Measurements from ENCODE around the gene JUNB. TPM values are rescaled to one million over a fixed set of nuclear protein-coding genes. Genes with fewer than 3 reads are reported as not detected.

The JUNB gene
- total and polyA plus RNA-seq, 2 of the 13 experiments (the other 11 are each of a cell fraction or from before 2014, with no cell fraction given), result 7.7 to 8.2 TPM

DNA sequence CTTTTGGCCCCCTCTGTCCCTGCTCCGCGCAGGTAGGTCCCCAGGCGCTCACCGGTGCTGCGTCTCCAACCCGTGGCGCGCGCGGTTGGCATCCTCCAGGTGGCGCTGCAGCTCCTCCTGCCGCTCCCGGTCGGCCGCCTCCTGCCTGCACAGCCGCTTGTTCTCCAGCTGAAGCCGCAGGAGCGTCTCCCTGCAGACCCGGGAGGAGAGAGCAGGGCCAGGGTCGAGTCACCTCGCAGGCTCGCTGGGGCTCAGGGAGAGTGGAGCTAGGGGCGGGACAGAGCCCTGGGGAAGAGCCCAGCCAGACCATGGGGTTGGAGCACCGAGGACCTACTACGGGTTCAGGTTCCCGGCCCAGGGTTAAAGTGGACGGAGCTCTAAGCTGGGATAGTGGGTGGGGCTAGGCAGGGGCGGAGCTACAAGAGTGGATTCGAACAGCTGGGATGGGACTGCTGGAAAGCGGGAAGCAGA, 25.2 kb upstream of the JUNB start (continued):
- TF ChIP-seq, protein P1, sequence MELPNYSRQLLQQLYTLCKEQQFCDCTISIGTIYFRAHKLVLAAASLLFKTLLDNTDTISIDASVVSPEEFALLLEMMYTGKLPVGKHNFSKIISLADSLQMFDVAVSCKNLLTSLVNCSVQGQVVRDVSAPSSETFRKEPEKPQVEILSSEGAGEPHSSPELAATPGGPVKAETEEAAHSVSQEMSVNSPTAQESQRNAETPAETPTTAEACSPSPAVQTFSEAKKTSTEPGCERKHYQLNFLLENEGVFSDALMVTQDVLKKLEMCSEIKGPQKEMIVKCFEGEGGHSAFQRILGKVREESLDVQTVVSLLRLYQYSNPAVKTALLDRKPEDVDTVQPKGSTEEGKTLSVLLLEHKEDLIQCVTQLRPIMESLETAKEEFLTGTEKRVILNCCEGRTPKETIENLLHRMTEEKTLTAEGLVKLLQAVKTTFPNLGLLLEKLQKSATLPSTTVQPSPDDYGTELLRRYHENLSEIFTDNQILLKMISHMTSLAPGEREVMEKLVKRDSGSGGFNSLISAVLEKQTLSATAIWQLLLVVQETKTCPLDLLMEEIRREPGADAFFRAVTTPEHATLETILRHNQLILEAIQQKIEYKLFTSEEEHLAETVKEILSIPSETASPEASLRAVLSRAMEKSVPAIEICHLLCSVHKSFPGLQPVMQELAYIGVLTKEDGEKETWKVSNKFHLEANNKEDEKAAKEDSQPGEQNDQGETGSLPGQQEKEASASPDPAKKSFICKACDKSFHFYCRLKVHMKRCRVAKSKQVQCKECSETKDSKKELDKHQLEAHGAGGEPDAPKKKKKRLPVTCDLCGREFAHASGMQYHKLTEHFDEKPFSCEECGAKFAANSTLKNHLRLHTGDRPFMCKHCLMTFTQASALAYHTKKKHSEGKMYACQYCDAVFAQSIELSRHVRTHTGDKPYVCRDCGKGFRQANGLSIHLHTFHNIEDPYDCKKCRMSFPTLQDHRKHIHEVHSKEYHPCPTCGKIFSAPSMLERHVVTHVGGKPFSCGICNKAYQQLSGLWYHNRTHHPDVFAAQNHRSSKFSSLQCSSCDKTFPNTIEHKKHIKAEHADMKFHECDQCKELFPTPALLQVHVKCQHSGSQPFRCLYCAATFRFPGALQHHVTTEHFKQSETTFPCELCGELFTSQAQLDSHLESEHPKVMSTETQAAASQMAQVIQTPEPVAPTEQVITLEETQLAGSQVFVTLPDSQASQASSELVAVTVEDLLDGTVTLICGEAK (IDR thresholded peaks at IDR 0.05), result no peak
- TF ChIP-seq, protein P1 (CRISPR knock-in tag; IDR thresholded peaks at IDR 0.05), result 0 out of 2 replicates have a peak, but pooled peaks have one; percentile 49
- TF ChIP-seq RARG (CRISPR knock-in tag; IDR thresholded peaks at IDR 0.05; ENCODE audit: low read depth) (no peak), CBX1 (IDR thresholded peaks at IDR 0.05; ENCODE audit: low read depth) (no peak), ZNF317 (CRISPR knock-in tag; IDR thresholded peaks at IDR 0.05) (peak; percentile 49; the same call in 1 of the 2 replicates), NFE2 (CRISPR knock-in tag; IDR thresholded peaks at IDR 0.05) (no peak), ZNF484 (CRISPR knock-in tag; IDR thresholded peaks at IDR 0.05; ENCODE audit: borderline replicate concordance, low read depth) (no peak), ZNF879 (CRISPR knock-in tag; IDR thresholded peaks at IDR 0.05) (no peak), NFIB (CRISPR knock-in tag; IDR thresholded peaks at IDR 0.05; ENCODE audit: borderline replicate concordance) (no peak), ATM (IDR thresholded peaks at IDR 0.05; ENCODE audit: borderline replicate concordance) (no peak), SP5 (CRISPR knock-in tag; IDR thresholded peaks at IDR 0.05; ENCODE audit: borderline replicate concordance, low read depth) (no peak), ZNF766 (CRISPR knock-in tag; IDR thresholded peaks at IDR 0.05; ENCODE audit: borderline replicate concordance) (no peak), MIXL1 (CRISPR knock-in tag; IDR thresholded peaks at IDR 0.05) (0 out of 2 replicates have a peak, but pooled peaks have one; percentile 31)
- TF ChIP-seq, protein P2, sequence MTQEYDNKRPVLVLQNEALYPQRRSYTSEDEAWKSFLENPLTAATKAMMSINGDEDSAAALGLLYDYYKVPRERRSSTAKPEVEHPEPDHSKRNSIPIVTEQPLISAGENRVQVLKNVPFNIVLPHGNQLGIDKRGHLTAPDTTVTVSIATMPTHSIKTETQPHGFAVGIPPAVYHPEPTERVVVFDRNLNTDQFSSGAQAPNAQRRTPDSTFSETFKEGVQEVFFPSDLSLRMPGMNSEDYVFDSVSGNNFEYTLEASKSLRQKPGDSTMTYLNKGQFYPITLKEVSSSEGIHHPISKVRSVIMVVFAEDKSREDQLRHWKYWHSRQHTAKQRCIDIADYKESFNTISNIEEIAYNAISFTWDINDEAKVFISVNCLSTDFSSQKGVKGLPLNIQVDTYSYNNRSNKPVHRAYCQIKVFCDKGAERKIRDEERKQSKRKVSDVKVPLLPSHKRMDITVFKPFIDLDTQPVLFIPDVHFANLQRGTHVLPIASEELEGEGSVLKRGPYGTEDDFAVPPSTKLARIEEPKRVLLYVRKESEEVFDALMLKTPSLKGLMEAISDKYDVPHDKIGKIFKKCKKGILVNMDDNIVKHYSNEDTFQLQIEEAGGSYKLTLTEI (CRISPR knock-in tag; conservative IDR thresholded peaks at IDR 0.05), result no peak
- TF ChIP-seq, protein P3, sequence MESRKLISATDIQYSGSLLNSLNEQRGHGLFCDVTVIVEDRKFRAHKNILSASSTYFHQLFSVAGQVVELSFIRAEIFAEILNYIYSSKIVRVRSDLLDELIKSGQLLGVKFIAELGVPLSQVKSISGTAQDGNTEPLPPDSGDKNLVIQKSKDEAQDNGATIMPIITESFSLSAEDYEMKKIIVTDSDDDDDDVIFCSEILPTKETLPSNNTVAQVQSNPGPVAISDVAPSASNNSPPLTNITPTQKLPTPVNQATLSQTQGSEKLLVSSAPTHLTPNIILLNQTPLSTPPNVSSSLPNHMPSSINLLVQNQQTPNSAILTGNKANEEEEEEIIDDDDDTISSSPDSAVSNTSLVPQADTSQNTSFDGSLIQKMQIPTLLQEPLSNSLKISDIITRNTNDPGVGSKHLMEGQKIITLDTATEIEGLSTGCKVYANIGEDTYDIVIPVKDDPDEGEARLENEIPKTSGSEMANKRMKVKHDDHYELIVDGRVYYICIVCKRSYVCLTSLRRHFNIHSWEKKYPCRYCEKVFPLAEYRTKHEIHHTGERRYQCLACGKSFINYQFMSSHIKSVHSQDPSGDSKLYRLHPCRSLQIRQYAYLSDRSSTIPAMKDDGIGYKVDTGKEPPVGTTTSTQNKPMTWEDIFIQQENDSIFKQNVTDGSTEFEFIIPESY (CRISPR knock-in tag; IDR thresholded peaks at IDR 0.05), result 0 out of 2 replicates have a peak, but pooled peaks have one; percentile 40

Measured in HepG2 (cell line).